ENCODE measurements around the gene REC114.

The REC114 gene

GRCh38 chr15:73582851-73583379, 140.0 kb downstream of the REC114 start:
- no peak for DNase-seq
- H3K36me3 ChIP-seq, result peaks cover 34% of the 10 kb centered on the region
- H3K27me3 ChIP-seq, result no peaks in the 10 kb centered on the region

GRCh38 chr15:73583544-73583943, 140.6 kb downstream of the REC114 start:
- DNase-seq, result no peak
- no peaks in the 10 kb centered on the region for H3K27me3 ChIP-seq
- H3K4me3 ChIP-seq (ENCODE audit: low read depth, low read length), result no peak overlapping the region
- no peaks in the 10 kb centered on the region for H3K4me1 ChIP-seq
- peaks cover 35% of the 10 kb centered on the region for H3K36me3 ChIP-seq
- no peak for TF ChIP-seq CTCF (IDR thresholded peaks at IDR 0.05; ENCODE audit: low read depth, low read length)
- H3K9me3 ChIP-seq, result no peaks in the 10 kb centered on the region

More at GRCh38 chr15:73582851-73583379, 140.0 kb downstream of the REC114 start:
- Histone ChIP-seq H3K4me1 (no peaks in the 10 kb centered on the region), H3K4me3 (ENCODE audit: low read depth, low read length) (no peak overlapping the region), H3K9me3 (no peaks in the 10 kb centered on the region)
- no peak for TF ChIP-seq CTCF (IDR thresholded peaks at IDR 0.05; ENCODE audit: low read depth, low read length)

GRCh38 chr15:73584699-73585420, 141.9 kb downstream of the REC114 start:
- Histone ChIP-seq H3K36me3 (peaks cover 37% of the 10 kb centered on the region), H3K27me3 (no peaks in the 10 kb centered on the region), H3K4me3 (ENCODE audit: low read depth, low read length) (no peak overlapping the region), H3K4me1 (no peaks in the 10 kb centered on the region), H3K9me3 (no peaks in the 10 kb centered on the region)
- TF ChIP-seq CTCF (IDR thresholded peaks at IDR 0.05; ENCODE audit: low read depth, low read length), result no peak
- DNase-seq, result no peak

GRCh38 chr15:73585871-73586654, 143.1 kb downstream of the REC114 start:
- Histone ChIP-seq H3K36me3 (peaks cover 35% of the 10 kb centered on the region), H3K9me3 (no peaks in the 10 kb centered on the region), H3K27me3 (no peaks in the 10 kb centered on the region), H3K4me3 (ENCODE audit: low read depth, low read length) (no peak overlapping the region), H3K4me1 (peaks cover 1% of the 10 kb centered on the region)
- no peak for TF ChIP-seq CTCF (IDR thresholded peaks at IDR 0.05; ENCODE audit: low read depth, low read length)
- no peak for DNase-seq

GRCh38 chr15:73589766-73590165, 146.8 kb downstream of the REC114 start:
- no peaks in the 10 kb centered on the region for H3K9me3 ChIP-seq
- no peak overlapping the region for H3K4me3 ChIP-seq (ENCODE audit: low read depth, low read length)
- peaks cover 25% of the 10 kb centered on the region for H3K4me1 ChIP-seq
- no peak for DNase-seq
- H3K36me3 ChIP-seq, result peaks cover 21% of the 10 kb centered on the region
- TF ChIP-seq CTCF (IDR thresholded peaks at IDR 0.05; ENCODE audit: low read depth, low read length), result no peak
- no peaks in the 10 kb centered on the region for H3K27me3 ChIP-seq
